Nephron (organoid): ENCODE data around the gene DIDO1.

Experiments used
- H3K27ac Mint-ChIP-seq, 3 experiments: 2 replicates each; pipeline ENCODE4 v1.8.0; 2020; ENCODE audit warnings: mixed read lengths in 3 of 3, mild to moderate bottlenecking in 2 of 3, moderate library complexity in 1 of 3
- H3K27me3 Mint-ChIP-seq: 2 replicates; pipeline ENCODE4 v1.8.0; 2021; ENCODE audit warnings: low read depth, mild to moderate bottlenecking, moderate library complexity, mixed read lengths
- H3K36me3 Mint-ChIP-seq: 2 replicates; pipeline ENCODE4 v1.8.0; 2020; ENCODE audit warnings: low read depth, mixed read lengths
- H3K4me1 Mint-ChIP-seq: 2 replicates; pipeline ENCODE4 v1.8.0; 2020; ENCODE audit warnings: mixed read lengths
- H3K4me3 Mint-ChIP-seq, 3 experiments: 2 replicates each; pipeline ENCODE4 v1.8.0; 2020; ENCODE audit warnings: mild to moderate bottlenecking in 3 of 3, mixed read lengths in 3 of 3, moderate library complexity in 2 of 3
- H3K9me3 Mint-ChIP-seq: 2 replicates; pipeline ENCODE4 v1.8.0; 2020; ENCODE audit warnings: mixed read lengths
- CTCF ChIP-seq, 3 experiments: fragments of 200-600 bp; sonication (generic); IDR thresholded peaks; one replicate each; pipeline ENCODE4 v1.5.0; 2021; ENCODE audit warnings: antibody characterized with exemption in 3 of 3; ENCODE audit not compliant: unreplicated experiment in 3 of 3

DIDO1 gene

GRCh38 chr20:62951143-62951895, 25.0 kb upstream of the DIDO1 start:
- no peak for TF ChIP-seq CTCF (IDR thresholded peaks at IDR 0.05; ENCODE audit: unreplicated experiment in 3 of 3)
- H3K36me3 Mint-ChIP-seq = peaks cover 51% of the 10 kb centered on the region
- no peak overlapping the region for H3K27ac Mint-ChIP-seq
- no peaks in the 10 kb centered on the region for H3K9me3 Mint-ChIP-seq
- peaks cover 9% of the 10 kb centered on the region for H3K4me1 Mint-ChIP-seq
- H3K27me3 Mint-ChIP-seq = no peaks in the 10 kb centered on the region
- H3K4me3 Mint-ChIP-seq = no peak overlapping the region

GRCh38 chr20:62950741-62951140, 24.4 kb upstream of the DIDO1 start:
- Mint-ChIP-seq H3K4me3 (no peak overlapping the region), H3K9me3 (no peaks in the 10 kb centered on the region), H3K27ac (no peak overlapping the region), H3K27me3 (no peaks in the 10 kb centered on the region), H3K4me1 (peaks cover 9% of the 10 kb centered on the region), H3K36me3 (peaks cover 57% of the 10 kb centered on the region)
- TF ChIP-seq CTCF (IDR thresholded peaks at IDR 0.05; ENCODE audit: unreplicated experiment in 3 of 3) = no peak

GRCh38 chr20:62949962-62950361, 23.7 kb upstream of the DIDO1 start:
- peaks cover 65% of the 10 kb centered on the region for H3K36me3 Mint-ChIP-seq
- no peak for TF ChIP-seq CTCF (IDR thresholded peaks at IDR 0.05; ENCODE audit: unreplicated experiment in 3 of 3)
- H3K4me1 Mint-ChIP-seq = peaks cover 9% of the 10 kb centered on the region
- no peak overlapping the region for H3K4me3 Mint-ChIP-seq
- no peaks in the 10 kb centered on the region for H3K9me3 Mint-ChIP-seq
- H3K27ac Mint-ChIP-seq = no peak overlapping the region
- H3K27me3 Mint-ChIP-seq = no peaks in the 10 kb centered on the region

- TF ChIP-seq CTCF (IDR thresholded peaks at IDR 0.05; ENCODE audit: unreplicated experiment in 3 of 3) = no peak
- Mint-ChIP-seq H3K9me3 (no peaks in the 10 kb centered on the region), H3K27me3 (no peaks in the 10 kb centered on the region), H3K27ac (no peak overlapping the region), H3K4me3 (no peak overlapping the region), H3K36me3 (peaks cover 71% of the 10 kb centered on the region), H3K4me1 (peaks cover 7% of the 10 kb centered on the region)
These were observed 23.0 kb upstream of the DIDO1 start for GRCh38 chr20:62949153-62949821.

- Mint-ChIP-seq H3K4me1 (no peaks in the 10 kb centered on the region), H3K27ac (no peak overlapping the region), H3K36me3 (peaks cover 83% of the 10 kb centered on the region), H3K9me3 (no peaks in the 10 kb centered on the region), H3K4me3 (no peak overlapping the region), H3K27me3 (no peaks in the 10 kb centered on the region)
- TF ChIP-seq CTCF (IDR thresholded peaks at IDR 0.05; ENCODE audit: unreplicated experiment in 3 of 3) = no peak
These were observed 21.4 kb upstream of the DIDO1 start for GRCh38 chr20:62947532-62948300.
